Panc1 (cell line): ENCODE measurements around the gene SUSD6.

Source experiments
- POLR2AphosphoS5 ChIP-seq: IDR thresholded peaks from 2 replicates; pipeline ENCODE4 v1.6.1; 2012; ENCODE audit warnings: mild to moderate bottlenecking, low read depth, low read length, moderate library complexity
- REST ChIP-seq, 2 experiments: IDR thresholded peaks; 2 replicates each; pipeline ENCODE4 v1.6.1; 2011 to 2012; ENCODE audit warnings: low read depth in 2 of 2, control low read depth in 1 of 2, low read length in 1 of 2, mild to moderate bottlenecking in 1 of 2, moderate library complexity in 1 of 2; ENCODE audit not compliant: insufficient read depth in 1 of 2
- SIN3A ChIP-seq: IDR thresholded peaks from 2 replicates; pipeline ENCODE4 v1.6.1; 2012; ENCODE audit warnings: low read depth, mild to moderate bottlenecking, low read length, moderate library complexity, borderline replicate concordance; ENCODE audit not compliant: insufficient read depth
- TCF7L2 ChIP-seq: IDR thresholded peaks from 2 replicates; pipeline ENCODE4 v1.6.1; 2011; ENCODE audit warnings: mild to moderate bottlenecking, low read depth, low read length, inconsistent platforms
- TF ChIP-seq, protein P1 (sequence below): fragments of 450-650 bp; IDR thresholded peaks from 2 replicates; pipeline ENCODE4 v1.5.1; 2017; ENCODE audit warnings: mild to moderate bottlenecking

DNA sequence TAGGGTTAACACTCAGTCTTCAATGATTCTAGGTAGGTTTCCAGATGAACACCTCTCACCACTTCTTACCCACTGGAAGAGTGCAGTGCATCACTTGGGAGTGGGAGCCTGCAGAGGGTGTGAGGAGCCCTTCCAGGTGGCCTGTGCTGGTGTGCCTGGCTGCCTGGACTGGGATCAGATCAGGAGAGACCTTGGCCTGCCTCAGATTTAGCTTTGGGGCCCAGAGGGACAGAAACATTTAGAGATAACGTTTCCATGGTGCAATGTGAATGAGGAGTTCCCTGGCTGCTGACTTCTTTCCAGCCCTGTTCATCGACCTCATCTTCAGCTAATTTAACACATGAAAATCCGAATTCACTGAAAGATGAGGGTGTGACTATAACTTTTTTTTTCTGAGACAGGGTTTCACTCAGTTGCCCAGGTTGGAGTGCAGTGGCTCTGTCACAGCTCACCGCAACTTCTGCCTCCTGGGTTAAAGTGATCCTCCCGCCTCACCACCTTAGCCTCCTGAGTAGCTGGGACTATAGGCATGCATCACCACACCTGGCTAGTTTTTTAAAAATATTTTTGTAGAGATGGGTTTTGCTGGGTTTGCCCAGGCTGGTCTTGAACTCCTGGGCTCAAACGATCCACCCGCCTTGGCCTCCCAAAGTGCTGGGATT lies 53.6 kb downstream of the SUSD6 start:
- TF ChIP-seq, protein P1, sequence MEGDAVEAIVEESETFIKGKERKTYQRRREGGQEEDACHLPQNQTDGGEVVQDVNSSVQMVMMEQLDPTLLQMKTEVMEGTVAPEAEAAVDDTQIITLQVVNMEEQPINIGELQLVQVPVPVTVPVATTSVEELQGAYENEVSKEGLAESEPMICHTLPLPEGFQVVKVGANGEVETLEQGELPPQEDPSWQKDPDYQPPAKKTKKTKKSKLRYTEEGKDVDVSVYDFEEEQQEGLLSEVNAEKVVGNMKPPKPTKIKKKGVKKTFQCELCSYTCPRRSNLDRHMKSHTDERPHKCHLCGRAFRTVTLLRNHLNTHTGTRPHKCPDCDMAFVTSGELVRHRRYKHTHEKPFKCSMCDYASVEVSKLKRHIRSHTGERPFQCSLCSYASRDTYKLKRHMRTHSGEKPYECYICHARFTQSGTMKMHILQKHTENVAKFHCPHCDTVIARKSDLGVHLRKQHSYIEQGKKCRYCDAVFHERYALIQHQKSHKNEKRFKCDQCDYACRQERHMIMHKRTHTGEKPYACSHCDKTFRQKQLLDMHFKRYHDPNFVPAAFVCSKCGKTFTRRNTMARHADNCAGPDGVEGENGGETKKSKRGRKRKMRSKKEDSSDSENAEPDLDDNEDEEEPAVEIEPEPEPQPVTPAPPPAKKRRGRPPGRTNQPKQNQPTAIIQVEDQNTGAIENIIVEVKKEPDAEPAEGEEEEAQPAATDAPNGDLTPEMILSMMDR, result no peak
- TF ChIP-seq POLR2AphosphoS5, result no peak
- TF ChIP-seq SIN3A, result no peak
- no peak for TF ChIP-seq REST (IDR thresholded peaks at IDR 0.05; ENCODE audit: insufficient read depth in 1 of 2, low read depth in 2 of 2, low read length in 1 of 2)
- TF ChIP-seq TCF7L2, result no peak
